Thymus (tissue), 11 donors: ENCODE results near the gene HOXB5. TPM values are rescaled to one million over a fixed set of nuclear protein-coding genes. Genes with fewer than 3 reads are reported as not detected.

ENCODE experiments used
- DNase-seq, 9 donors: peaks; one replicate each; pipeline ENCODE4 v3.0.0-alpha.2; 2013; ENCODE audit warnings: low spot score in 9 of 9, low read depth in 6 of 9, missing footprints in 1 of 9
- H3K27ac ChIP-seq, 2 donors: one replicate each; pipeline ENCODE4 v1.5.1; 2013; ENCODE audit warnings: control low read depth in 1 of 2, low read depth in 1 of 2, low read length in 1 of 2, mild to moderate bottlenecking in 1 of 2, moderate library complexity in 1 of 2
- H3K27me3 ChIP-seq, 2 donors: one replicate each; pipeline ENCODE4 v1.5.1; 2013; ENCODE audit warnings: low read length in 1 of 2; ENCODE audit not compliant: control insufficient read depth in 2 of 2, insufficient read depth in 1 of 2
- H3K36me3 ChIP-seq, 2 donors: one replicate each; pipeline ENCODE4 v1.5.1; 2013; ENCODE audit warnings: low read length in 1 of 2, mild to moderate bottlenecking in 1 of 2, moderate library complexity in 1 of 2; ENCODE audit not compliant: control insufficient read depth in 2 of 2, insufficient read depth in 2 of 2
- H3K4me1 ChIP-seq, 2 donors: one replicate each; pipeline ENCODE4 v1.5.1; 2013; ENCODE audit warnings: low read length in 2 of 2; ENCODE audit not compliant: control insufficient read depth in 2 of 2, insufficient read depth in 2 of 2
- H3K4me3 ChIP-seq, 2 donors: one replicate each; pipeline ENCODE4 v1.5.1; 2013; ENCODE audit warnings: low read length in 2 of 2, control low read depth in 1 of 2, mild to moderate bottlenecking in 1 of 2
- H3K9me3 ChIP-seq, 2 donors: one replicate each; pipeline ENCODE4 v1.5.1; 2013; ENCODE audit warnings: low read length in 1 of 2, mild to moderate bottlenecking in 1 of 2; ENCODE audit not compliant: control insufficient read depth in 2 of 2, insufficient read depth in 1 of 2
- WGBS: extraction: QIAGEN DNeasy Blood & Tissue Kit; methylation state at CpG from one replicate; pipeline ENCODE4 v1.1.7; 2013; 5-methylcytosine and 5-hydroxymethylcytosine counted together
- polyA plus RNA-seq: library from polyadenylated mRNA; stranded (reverse); fragments of 200-250 nt; gene quantifications from one replicate; pipeline ENCODE4 v1.2.3, GENCODE V29; 2013
- total RNA-seq: library from RNA; stranded (reverse); fragments of 120-200 nt; gene quantifications from one replicate; pipeline ENCODE4 v1.2.4, GENCODE V29; 2013
- donor health status: healthy.

HOXB5 gene
- total and polyA plus RNA-seq, 2 donors = 0.16 TPM; not detected in 1

DNA sequence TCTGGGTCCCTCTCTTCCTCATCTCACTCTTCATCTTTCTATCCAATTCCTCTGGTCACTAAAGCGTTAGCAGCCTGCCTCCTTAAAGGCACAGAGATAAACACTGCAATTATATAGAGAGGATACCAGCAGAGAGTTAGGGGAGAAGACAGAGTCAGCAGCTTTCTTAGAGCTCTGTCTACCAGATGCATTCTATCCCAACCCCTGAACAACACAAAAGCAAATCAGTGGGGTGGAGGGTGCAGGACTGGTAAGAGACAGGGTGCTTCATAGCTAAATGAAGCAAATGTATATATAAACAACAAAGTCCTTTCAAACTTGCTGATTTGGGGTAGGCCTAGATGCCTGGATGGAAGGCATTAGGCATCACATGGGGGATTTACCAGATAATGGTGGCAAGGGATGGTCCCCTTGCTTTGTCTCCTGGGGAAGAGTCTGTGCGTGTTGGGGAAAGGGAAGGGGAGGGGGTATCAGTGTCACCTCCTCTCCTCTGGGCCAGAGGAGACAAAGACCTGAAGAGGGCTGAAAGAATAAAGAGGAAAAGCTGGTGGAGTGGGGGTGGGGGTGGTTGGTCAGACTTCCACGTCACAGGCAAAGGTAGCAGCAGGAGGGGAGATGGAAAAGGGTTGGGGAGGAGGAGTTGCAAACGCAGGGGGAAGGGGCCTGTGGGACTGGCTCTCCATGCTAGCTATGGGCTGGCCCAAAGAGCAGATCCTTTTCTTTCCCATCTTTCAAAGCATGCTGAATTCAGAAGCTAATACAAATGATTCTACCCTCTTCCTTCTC, 27.5 kb downstream of the HOXB5 start:
- DNase-seq = no peak
- Histone ChIP-seq H3K4me1 (peaks cover 0 to 10% of the 10 kb centered on the region in 2 donors), H3K27ac (no peak overlapping the region), H3K36me3 (no peaks in the 10 kb centered on the region), H3K27me3 (peaks cover 18 to 89% of the 10 kb centered on the region in 2 donors), H3K9me3 (no peaks in the 10 kb centered on the region), H3K4me3 (no peak overlapping the region)
- 92% methylated on average over 4 of the region's 4 CpGs for WGBS

- Histone ChIP-seq H3K9me3 (no peaks in the 10 kb centered on the region), H3K4me3 (no peak overlapping the region), H3K4me1 (peaks cover 0 to 10% of the 10 kb centered on the region in 2 donors), H3K36me3 (no peaks in the 10 kb centered on the region), H3K27me3 (peaks cover 18 to 78% of the 10 kb centered on the region in 2 donors), H3K27ac (no peak overlapping the region)
- WGBS = 92% methylated on average over 2 of the region's 2 CpGs
- DNase-seq = no peak
These were observed 28.5 kb downstream of the HOXB5 start for GRCh38 chr17:48565022-48565554.

DNA sequence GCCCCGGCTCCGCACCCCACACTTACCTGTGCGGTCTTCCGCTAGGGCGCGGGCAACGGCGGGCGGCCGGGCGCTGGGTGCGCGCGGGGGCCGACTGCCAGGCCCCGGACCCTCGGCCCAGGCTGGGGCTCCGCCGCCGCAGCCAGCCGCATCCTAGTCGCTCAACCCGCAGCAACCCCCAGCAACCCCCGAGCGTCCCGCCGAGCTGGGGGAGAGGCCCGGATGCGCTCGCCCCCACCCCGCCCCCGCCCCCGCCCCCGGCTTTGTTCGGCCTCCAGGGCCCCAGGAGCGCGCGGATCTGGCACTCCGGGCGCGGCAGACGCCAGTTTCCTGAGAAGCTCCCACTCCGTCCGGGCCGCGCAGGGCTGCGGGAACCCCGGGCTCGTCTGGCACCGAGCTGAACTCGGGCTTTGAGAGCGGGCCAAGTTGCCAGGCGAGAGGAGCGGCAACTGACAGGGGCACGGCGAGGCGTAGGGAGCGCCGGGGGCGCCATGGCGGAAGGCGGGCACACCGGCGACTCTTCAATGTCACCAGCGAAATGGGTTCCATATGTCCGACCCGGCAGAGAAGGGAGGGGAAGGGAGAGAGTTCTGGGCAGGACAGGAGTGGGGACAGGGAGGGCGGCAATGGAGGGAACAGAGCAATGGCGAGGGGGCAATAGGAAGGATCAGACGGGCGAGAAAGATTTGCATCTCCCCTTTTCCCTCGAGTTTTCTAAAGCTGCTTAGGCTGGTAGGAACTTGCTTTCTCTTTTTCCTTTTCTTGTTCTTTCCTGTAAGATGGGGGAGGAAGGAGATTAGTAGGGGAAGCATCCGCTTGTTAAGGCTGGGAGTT, 29.2 kb downstream of the HOXB5 start:
- Histone ChIP-seq H3K36me3 (no peaks in the 10 kb centered on the region), H3K27me3 (peaks cover 12 to 72% of the 10 kb centered on the region in 2 donors), H3K4me1 (peaks cover 0 to 10% of the 10 kb centered on the region in 2 donors), H3K27ac (no peak overlapping the region), H3K4me3 (peak overlapping the region in 1 of 2 donors; percentile 7), H3K9me3 (no peaks in the 10 kb centered on the region)
- WGBS = 66% methylated on average over 73 of the region's 73 CpGs
- peak in 1 of 9 donors; percentile 27 for DNase-seq

DNA sequence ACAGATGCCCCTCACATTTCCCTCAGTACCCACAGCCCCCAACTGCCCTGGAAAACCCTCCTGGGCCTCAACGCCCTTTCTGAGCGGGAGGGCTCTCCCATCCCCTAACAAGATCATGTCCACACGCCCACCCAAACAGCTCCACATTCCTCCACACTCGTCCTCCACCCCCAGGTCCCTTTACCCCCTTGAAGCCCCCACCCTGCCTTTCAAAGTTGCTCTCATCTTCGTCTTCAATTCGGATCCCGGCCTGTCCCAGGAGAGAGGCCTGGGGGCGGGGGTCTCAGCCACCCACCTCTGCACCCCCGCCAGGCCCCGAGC, 29.8 kb downstream of the HOXB5 start:
- no peak for DNase-seq
- Histone ChIP-seq H3K36me3 (no peaks in the 10 kb centered on the region), H3K4me1 (peaks cover 0 to 10% of the 10 kb centered on the region in 2 donors), H3K27me3 (peaks cover 10 to 66% of the 10 kb centered on the region in 2 donors), H3K9me3 (no peaks in the 10 kb centered on the region), H3K27ac (no peak overlapping the region), H3K4me3 (no peak overlapping the region)
- WGBS = 86% methylated on average over 10 of the region's 10 CpGs

- Histone ChIP-seq H3K4me1 (peaks cover 0 to 10% of the 10 kb centered on the region in 2 donors), H3K27me3 (peaks cover 10 to 64% of the 10 kb centered on the region in 2 donors), H3K4me3 (no peak overlapping the region), H3K36me3 (no peaks in the 10 kb centered on the region), H3K9me3 (no peaks in the 10 kb centered on the region), H3K27ac (no peak overlapping the region)
- 95% methylated on average over 6 of the region's 6 CpGs for WGBS
- DNase-seq = no peak
These were observed 30.2 kb downstream of the HOXB5 start for GRCh38 chr17:48563385-48563838.

- Histone ChIP-seq H3K4me3 (no peak overlapping the region), H3K4me1 (peaks cover 0 to 10% of the 10 kb centered on the region in 2 donors), H3K36me3 (no peaks in the 10 kb centered on the region), H3K9me3 (no peaks in the 10 kb centered on the region), H3K27me3 (peaks cover 7 to 64% of the 10 kb centered on the region in 2 donors), H3K27ac (no peak overlapping the region)
- WGBS = 92% methylated on average over 5 of the region's 5 CpGs
- no peak for DNase-seq
These were observed 30.6 kb downstream of the HOXB5 start for GRCh38 chr17:48562934-48563333.

GRCh38 chr17:48561884-48562810, 31.4 kb downstream of the HOXB5 start:
- no peak for DNase-seq
- no peaks in the 10 kb centered on the region for H3K36me3 ChIP-seq

More at GRCh38 chr17:48561884-48562810, 31.4 kb downstream of the HOXB5 start:
- Histone ChIP-seq H3K4me3 (no peak overlapping the region), H3K9me3 (no peaks in the 10 kb centered on the region), H3K27ac (no peak overlapping the region), H3K27me3 (peaks cover 7 to 61% of the 10 kb centered on the region in 2 donors), H3K4me1 (peaks cover 0 to 10% of the 10 kb centered on the region in 2 donors)
- 72% methylated on average over 15 of the region's 15 CpGs for WGBS
